ENCODE data around the gene SH3RF1.

SH3RF1 gene

DNA sequence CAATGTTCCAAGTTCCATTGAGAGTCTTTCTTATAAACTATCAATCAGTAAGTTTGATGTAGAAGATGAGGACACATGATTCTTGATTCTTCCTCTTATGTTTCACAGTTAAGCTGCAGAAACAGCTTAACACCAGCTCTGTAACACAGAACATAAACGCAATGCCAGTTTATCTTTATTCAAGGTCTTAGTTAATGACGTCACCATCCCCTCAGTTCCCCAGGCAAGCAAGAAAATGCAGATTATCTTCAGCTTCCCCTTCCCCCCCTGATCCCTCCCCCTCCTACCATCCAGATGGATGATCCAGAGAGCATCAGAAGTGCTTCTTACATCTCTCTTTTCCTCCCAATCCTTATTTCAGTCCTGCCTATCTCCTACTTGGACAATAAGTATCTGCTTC is 4.4 kb upstream of the SH3RF1 start:
- no peak for DNase-seq (ENCODE audit: low read depth)

GRCh38 chr4:169274033-169274432 is 3.3 kb upstream of the SH3RF1 start:
- no peak for DNase-seq (ENCODE audit: low read depth)

DNA sequence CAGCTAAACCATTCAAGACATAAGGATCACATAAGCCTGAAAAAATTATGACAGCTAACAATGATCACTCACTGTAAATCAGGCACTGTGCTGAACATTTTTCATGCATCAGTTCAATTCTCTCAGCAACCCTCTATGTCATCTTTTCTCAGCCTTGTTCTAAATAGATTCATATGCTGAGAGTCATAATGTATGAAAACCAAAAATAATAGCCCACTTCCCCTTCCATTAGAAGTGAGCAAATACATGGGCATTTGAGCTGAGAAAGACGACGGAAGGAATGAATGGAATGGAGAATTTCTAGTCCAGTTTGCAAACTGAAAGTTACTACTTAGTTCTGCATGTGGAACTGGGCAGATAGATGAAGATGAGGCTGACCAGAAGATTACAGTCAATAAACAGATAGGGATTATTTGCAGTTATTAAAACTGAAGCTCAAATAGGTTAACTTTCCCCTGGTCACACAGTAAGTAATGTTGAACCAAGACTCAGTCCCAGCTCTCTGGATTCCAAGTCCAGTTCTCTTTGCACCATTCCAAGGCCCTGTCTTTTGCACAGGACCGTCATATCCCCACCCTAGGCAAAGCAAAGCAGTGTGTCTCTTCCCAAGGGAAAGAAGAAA is 1.6 kb upstream of the SH3RF1 start:
- no peak for DNase-seq (ENCODE audit: low read depth)

DNA sequence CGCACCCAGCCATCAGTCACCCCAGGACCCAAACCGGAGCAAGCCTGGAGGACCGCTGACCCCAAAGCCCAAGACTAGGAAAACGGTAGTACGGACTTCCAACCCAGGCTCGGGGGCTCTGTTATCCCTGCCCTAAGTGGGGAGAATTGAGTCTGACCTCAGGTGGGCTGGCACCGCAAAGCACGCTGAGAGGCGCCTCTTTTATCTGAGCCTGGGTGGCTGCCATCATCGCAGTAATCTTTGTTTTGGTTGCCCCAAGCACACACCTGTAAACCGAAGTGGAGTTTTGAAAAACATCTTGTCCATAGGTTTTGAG is 894 bp upstream of the SH3RF1 start:
- DNase-seq (ENCODE audit: low read depth), result no peak

- no peak for DNase-seq (ENCODE audit: low read depth)
Measured at GRCh38 chr4:169269916-169270809, 593 bp downstream of the SH3RF1 start.

DNA sequence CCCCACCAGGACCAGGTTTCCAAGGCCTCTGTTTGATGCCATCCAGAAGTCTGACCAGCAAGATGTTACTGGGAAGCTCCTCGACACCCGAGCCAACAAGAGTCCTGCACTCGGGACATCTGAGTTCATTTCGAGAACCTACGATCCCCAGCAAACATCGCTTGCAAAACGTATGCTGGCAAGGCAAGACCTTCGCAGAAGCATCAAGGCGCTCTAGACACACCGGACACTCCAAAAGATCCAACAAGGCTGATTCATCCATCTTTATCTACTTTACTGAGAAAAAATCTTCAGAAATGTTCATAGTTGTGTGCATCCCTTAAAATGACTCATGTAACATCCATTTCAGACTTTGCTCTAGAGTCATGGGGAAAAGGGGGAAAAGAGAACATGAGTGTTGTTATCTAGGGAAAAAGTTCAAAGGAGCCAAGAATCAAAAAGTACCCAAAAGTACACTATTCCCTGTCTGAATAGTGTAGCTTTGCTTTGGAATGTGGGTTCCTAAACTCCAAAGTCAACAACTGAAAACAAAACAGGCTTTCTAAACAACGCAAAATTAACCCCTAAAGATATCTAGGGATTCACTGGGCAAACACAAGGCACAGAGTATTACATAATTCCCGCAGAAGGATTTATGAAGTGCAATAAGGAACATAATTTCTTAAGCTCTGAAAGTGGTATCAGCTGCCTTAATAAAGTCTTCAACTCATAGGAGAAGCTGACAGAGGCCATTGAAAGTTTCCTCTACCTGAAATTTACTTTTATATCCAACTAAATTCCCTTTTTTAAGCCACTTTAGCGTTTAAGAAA is 1.6 kb downstream of the SH3RF1 start:
- DNase-seq (ENCODE audit: low read depth), result no peak

DNA sequence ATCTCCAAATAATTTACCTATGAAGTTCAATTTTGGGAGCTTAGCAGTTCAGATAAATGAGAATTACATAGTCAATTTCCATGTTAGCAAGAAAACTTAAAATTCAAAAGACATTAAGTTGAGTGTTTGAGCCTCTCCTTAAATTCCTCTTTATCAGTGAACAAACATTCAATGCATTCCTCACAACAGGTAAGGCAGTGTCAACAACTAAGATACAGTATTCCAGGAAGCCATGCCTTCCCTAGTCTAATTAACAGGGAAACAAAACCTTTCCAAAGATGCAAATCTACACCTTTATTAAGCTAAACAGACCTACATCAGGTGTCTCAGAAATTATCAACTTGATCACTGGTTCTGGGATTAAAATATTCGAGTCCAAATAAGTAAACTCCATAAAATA is 3.7 kb downstream of the SH3RF1 start:
- DNase-seq (ENCODE audit: low read depth), result no peak

DNA sequence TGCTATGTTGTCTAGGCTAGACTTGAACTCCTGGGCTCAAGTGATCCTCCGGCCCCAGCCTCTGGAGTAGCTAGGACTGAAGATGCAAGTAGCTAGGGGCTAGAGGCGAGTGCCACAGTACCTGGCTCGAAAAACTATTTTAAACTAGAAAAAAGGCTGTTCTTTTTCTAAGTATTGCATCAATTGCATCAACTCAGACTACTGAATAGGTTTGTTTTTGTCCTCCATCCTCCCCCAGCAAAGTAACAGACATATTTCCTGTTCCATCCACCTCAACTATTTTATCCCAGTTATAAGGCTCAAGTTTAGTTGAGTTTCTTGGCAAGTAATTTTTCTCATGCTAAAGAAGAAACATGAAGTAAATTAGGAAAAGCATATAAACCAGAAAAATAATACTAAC is 4.1 kb downstream of the SH3RF1 start:
- no peak for DNase-seq (ENCODE audit: low read depth)

DNA sequence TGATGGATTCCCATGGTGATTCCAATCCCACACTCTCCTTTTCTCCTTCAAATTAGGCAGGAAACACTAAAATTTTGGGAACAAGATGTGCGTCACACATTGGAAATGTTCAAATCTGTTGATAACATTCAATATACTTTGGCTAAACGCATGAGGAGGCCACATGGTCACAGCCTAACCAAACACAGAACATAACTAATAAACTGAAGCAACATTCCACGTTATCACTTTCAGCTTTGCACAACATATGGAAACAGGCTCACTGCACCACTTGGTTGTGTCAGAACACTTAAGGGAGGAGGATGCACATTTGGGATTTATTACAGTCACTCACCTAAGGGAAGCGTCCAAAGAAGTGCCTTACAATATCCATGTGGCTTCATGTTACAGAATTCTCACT is 4.7 kb downstream of the SH3RF1 start:
- DNase-seq (ENCODE audit: low read depth), result no peak

DNA sequence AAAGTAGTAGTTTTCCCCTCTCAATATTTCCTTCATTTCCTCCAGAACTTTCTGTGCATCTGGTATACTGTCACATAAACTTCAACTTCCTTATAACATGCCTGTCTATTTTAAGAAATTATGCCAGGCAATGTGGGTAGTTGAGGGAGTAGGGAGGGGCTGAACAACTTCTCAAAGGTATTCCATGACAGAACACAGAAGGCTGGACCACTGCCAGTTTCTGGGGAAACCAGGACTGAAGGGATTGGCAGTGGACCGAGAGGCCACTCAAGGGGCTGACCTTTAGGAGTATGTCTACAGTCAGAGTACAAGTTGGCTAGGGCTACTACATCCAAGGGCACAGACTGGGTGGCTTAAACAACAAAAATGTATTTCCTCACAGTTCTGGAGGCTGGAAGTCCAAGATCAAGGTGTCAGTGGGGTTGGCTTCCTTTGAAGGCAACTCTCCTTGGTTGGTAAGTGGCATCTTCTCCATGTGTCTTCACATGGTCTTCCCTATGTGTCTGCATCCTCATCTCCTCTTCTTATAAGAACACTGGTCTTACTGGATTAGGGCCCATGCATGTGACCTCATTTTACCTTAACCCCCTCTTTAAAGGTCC is 6.9 kb downstream of the SH3RF1 start:
- no peak for DNase-seq (ENCODE audit: low read depth)

DNA sequence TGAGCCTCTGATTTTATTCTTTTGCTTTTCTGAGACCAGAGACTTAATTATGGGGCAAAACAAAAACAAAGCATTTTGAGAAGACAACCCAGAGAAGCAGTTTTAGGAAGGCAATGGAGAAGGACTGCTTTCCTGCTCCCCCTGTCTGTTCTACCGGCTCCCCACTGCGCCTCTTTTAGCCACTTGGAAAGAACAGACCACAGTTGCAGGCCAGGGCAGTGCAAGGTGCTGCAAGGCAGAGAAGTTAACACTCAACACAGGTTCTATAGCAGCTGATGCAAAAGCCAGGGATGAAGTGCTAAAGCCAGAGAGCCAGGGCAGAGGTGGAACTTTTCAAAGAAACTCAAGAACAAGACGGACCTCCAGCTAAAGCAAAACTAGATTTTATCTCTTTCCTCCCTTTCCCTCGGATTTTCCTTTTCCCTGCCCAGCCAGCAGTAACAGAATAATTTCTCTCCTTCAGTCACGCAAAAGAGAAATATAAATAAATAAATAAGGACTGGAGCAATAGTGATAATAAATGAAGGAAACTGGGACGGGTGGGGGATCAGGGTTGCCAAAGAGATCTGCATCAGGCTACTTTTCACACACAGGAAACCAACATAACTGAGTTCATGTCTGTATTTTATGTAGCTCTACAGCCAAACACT is 10.4 kb downstream of the SH3RF1 start:
- no peak for DNase-seq (ENCODE audit: low read depth)

- no peak for DNase-seq (ENCODE audit: low read depth)
Measured at GRCh38 chr4:169259271-169259670, 11.5 kb downstream of the SH3RF1 start.

DNA sequence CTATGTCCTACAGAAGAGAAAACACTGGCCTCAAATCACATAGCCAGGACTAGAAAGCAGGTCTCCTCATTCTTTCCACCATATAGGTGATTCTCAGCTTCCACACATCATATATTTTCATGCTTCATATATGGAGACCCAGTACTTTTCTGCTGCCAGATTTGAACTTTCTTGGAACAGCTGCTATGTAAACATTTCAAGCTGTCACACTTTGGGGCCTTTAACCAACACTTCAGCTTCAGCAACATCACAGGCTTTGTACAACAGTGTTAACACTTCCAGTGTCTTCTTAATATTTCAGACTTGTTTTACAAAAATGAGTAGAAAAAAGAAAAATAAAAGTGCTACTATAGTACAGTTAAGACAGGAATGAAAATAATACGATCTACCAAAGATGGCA is 12.6 kb downstream of the SH3RF1 start:
- DNase-seq (ENCODE audit: low read depth), result no peak

DNA sequence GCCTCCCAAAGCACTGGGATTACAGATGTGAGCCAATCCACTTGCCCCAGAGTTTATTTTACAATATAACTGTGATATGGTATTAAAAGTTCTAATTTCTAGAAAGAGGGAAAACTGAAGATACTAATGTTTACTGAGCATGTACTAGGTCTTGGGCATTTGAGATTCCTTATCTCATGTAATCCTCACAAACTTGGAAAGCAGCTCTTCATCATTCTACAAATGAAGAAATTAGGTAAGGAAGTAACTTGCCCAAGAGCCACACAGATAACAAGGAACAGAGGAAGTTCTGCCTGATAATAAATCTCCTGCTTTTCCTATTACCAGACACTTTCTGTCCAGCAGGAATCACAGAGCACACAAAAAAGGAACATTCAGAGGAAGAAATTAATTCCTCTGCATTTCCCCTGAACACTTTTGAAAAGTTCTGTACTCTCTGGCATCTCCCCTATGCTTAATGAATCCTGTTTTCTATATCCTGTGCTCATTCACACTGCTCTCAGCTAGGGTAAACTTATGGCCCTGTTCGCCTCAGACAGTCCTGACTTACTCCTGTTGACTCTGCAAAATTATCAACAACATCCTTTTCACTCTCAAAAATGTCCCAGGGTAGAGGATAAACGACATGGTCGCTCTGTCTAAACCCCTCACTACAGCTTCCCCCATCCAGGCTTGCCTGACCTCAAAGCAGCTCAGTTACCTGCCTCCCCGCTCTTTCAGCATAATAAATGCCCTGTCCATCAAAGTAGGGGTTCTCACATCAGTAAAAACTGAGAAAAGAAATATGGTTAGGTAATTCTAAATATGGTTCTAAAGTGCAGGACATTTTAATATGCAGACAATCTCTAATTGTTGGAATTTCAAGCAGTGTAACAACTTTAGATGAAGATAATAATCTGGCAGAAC is 13.6 kb downstream of the SH3RF1 start:
- no peak for DNase-seq (ENCODE audit: low read depth)

DNA sequence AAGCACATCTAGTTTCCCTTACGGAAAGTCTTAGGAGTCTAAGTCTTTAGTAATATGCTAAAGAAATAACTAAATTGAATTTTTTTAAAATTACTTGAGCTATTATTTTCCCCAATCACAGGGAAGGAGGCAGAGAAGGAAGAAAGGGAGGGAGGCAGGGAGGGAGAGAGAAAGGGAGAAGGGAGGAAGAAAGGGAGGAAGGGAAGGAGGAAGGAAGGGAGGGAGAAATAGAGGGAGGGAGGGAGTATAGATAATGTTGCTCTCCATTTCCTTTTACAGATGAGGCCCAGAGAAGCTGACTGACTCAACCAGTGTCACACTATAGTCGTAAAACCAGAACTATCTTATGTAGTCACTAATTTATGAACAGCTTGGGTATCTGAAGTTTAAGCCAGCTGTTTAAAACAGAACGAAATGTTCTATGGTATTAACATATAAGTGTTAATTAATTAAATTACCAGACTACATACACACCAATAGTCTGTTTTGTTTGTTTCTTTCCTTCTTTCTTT is 14.6 kb downstream of the SH3RF1 start:
- DNase-seq (ENCODE audit: low read depth), result no peak

GRCh38 chr4:169254546-169254983 is 16.2 kb downstream of the SH3RF1 start:
- peak; percentile 73 for DNase-seq (ENCODE audit: low read depth)

- DNase-seq (ENCODE audit: low read depth), result no peak
Measured at GRCh38 chr4:169253904-169254303, 16.9 kb downstream of the SH3RF1 start.

DNA sequence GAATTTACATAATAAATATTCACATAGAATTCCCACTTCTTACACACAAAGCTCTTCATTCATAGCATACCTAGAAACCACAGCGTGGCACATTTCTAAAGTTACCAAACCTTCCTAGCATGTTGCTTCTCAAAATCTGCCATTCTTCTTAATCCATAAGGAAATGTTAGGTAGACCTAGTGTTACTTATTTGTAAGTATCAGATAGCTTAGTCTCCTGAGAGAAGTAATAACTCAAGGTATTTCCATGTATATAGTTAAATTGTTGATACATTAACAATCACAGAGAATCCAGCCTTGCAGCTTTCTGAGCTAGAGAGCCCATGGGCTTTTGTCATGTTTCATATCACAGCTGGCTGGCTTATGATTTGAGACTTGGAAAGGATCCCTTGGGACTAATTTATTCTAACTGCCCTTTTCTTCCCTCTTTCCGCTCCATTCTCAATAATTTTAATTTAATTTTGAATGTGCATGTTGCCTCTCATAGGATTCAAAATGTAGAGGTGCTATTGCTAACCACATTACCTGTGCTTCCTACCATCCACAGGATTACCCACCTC is 17.6 kb downstream of the SH3RF1 start:
- DNase-seq (ENCODE audit: low read depth), result no peak

- DNase-seq (ENCODE audit: low read depth), result peak; percentile 50
Measured at GRCh38 chr4:169252339-169253112, 18.2 kb downstream of the SH3RF1 start.
